Upper lobe of left lung (tissue), 4 donors: ENCODE data around the gene CHURC1.

Source experiments
- CTCF ChIP-seq, 6 experiments: fragments of 450-650 bp in 4 of 6; fragments of 200-600 bp in 2 of 6; sonication (generic) in 2 of 6; IDR thresholded peaks; one replicate each; pipeline ENCODE4 v1.5.1; 2016 to 2019; ENCODE audit warnings: antibody characterized with exemption in 6 of 6
- POLR2A ChIP-seq, 4 donors: fragments of 450-650 bp; IDR thresholded peaks; one replicate each; pipeline ENCODE4 v1.5.1; 2016 to 2017; ENCODE audit warnings: antibody characterized with exemption in 4 of 4, mild to moderate bottlenecking in 2 of 4
- POLR2AphosphoS5 ChIP-seq, 2 donors: sonication (generic); formaldehyde crosslinking; IDR thresholded peaks; one replicate each; pipeline ENCODE4 v1.5.1; 2017; ENCODE audit warnings: antibody characterized with exemption in 2 of 2

GRCh38 chr14:64932231-64932630 is 18.0 kb downstream of the CHURC1 start:
- no peak for TF ChIP-seq POLR2A (IDR thresholded peaks at IDR 0.05)
- TF ChIP-seq CTCF (IDR thresholded peaks at IDR 0.05): no peak
- TF ChIP-seq POLR2AphosphoS5 (IDR thresholded peaks at IDR 0.05): no peak
